Heart right ventricle (tissue), 16 donors: Measurements from ENCODE around the gene IL17RE. TPM values are rescaled to one million over a fixed set of nuclear protein-coding genes. Genes with fewer than 3 reads are reported as not detected.

Source experiments
- ATAC-seq, 8 donors: fragments of 200-7000 bp; cut with Tn5 transposase; one replicate each; pipeline ENCODE4 v1.9.1; 2020; ENCODE audit warnings: mild to moderate bottlenecking in 8 of 8, moderate library complexity in 8 of 8, moderate number of reproducible peaks in 1 of 8
- DNase-seq, 2 donors: peaks; one replicate each; pipeline ENCODE4 v3.0.0-alpha.2; 2020
- H3K27ac ChIP-seq, 10 donors: fragments of 200-600 bp; sonication (generic) in 2 of 10; one replicate each; pipeline versions ENCODE4 v1.5.0 to v1.8.0; 2020 to 2022; ENCODE audit warnings: mild to moderate bottlenecking in 3 of 10
- H3K27me3 ChIP-seq, 7 donors: fragments of 200-600 bp; one replicate each; pipeline ENCODE4 v1.8.0; 2021 to 2022; ENCODE audit warnings: mild to moderate bottlenecking in 2 of 7
- H3K36me3 ChIP-seq, 9 donors: fragments of 200-600 bp; sonication (generic) in 1 of 9; one replicate each; pipeline versions ENCODE4 v1.5.0 to v1.8.0; 2020 to 2022; ENCODE audit warnings: mild to moderate bottlenecking in 2 of 9
- H3K4me1 ChIP-seq, 9 donors: fragments of 200-600 bp; sonication (generic) in 1 of 9; one replicate each; pipeline versions ENCODE4 v1.5.0 to v1.8.0; 2020 to 2022; ENCODE audit warnings: mild to moderate bottlenecking in 4 of 9
- H3K4me3 ChIP-seq, 10 donors: fragments of 200-600 bp; sonication (generic) in 2 of 10; one replicate each; pipeline versions ENCODE4 v1.5.0 to v1.8.0; 2020 to 2022; ENCODE audit warnings: mild to moderate bottlenecking in 7 of 10, moderate library complexity in 2 of 10
- H3K9me3 ChIP-seq, 11 donors: fragments of 200-600 bp in 10 of 11; sonication (generic) in 2 of 11; one replicate each; pipeline versions ENCODE4 v1.5.0 to v1.8.0; 2013 to 2022; ENCODE audit warnings: mild to moderate bottlenecking in 2 of 11, control low read depth in 1 of 11, moderate library complexity in 1 of 11
- WGBS, 2 donors: extraction: QIAGEN DNeasy Blood & Tissue Kit; methylation state at CpG; one replicate each; pipeline ENCODE4 v1.1.7; 2013; ENCODE audit warnings: inconsistent platforms in 1 of 2; 5-methylcytosine and 5-hydroxymethylcytosine counted together
- intact Hi-C, 10 donors: fragments of 100-400 bp; cut with DNase I; formaldehyde crosslinking; loops; one replicate each; pipeline versions ENCODE4 v1.11.1 to v1.14.2; 2022
- polyA plus RNA-seq, 2 donors: library from polyadenylated mRNA; stranded (reverse); fragments of 200-250 nt; gene quantifications; one replicate each; pipeline ENCODE4 v1.2.3, GENCODE V29; 2013
- total RNA-seq, 10 donors: library from RNA; stranded (reverse); fragmentation: NEBNext Ultra II Directional in 3 of 10; extraction: Animal tissue kit (Norgen Biotek cat#: 25700) in 3 of 10; gene quantifications; one replicate each; pipeline versions ENCODE4 v1.2.1 to v1.2.4, GENCODE V29; 2021 to 2023
- TF ChIP-seq, protein P1 (sequence below), 9 donors: fragments of 200-600 bp; sonication (generic) in 2 of 9; IDR thresholded peaks; one replicate each; pipeline versions ENCODE4 v1.5.0 to v1.8.0; 2021 to 2022; ENCODE audit warnings: antibody characterized with exemption in 9 of 9, mild to moderate bottlenecking in 5 of 9, moderate library complexity in 1 of 9
- donor health status: Arrhythmogenic right ventricular cardiomyopathy.
- donor health status: ischemic (EF 13 %, LVEDD 7.1; RV severe dilation, severe dysfunction).
- donor health status: healthy with polysubstance abuse.
- donor health status: DM: no; HTN: yes; CAD: no.
- donor health status: DM: no; HTN: no; CAD: no.
- donor health status: ischemic (EF 25% LVEDD 6.9; RV normal size, moderate dysfunction).
- donor health status: ischemic (EF 25% LVEDD 5.7; RV mildly dilated, moderate dysfunction).
- donor health status: healthy.
- donor health status: DM: yes; HTN: yes; CAD: no.
- donor health status: Ischemic cardiomyopathy.
- donor health status: ischemic (EF 35%, LVEDD 5.7; RV mildly dilated, moderate dysfunction).
- donor health status: nonischemic (EF 11% LVEDD 7.7; RV severe dilation, severe dysfunction).
- donor health status: DM: yes; HTN: yes; CAD: no.
- donor health status: PGD.
- donor health status: ischemic (EF 29% LVEDD 5.4; RV normal size, mild dysfunction).
- donor health status: nonischemic (EF 23%, LVEDD 6.1; RV moderate dilation, normal function).

IL17RE gene
- total and polyA plus RNA-seq, 12 donors, result 0.16 to 2.3 (median 1.00) TPM

DNA sequence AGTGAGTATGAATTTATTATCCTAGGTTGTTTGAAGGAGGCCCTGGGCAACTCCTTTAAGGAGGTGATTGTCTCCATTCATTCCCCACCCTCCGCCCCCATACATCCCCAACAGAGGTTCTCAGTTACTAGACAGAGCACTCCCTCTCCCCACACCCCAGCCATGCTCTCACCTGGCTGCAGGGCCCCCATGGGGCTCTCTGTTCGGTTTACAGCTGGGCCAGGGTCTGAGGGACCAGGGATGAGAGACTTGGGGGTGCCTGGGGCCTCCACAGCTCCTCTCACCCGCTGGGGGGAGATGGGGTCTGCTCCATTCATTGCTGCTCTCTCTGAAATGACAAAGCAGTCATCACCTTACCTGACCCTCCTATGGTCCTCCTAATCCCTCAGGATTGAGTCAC is 45.9 kb downstream of the IL17RE start:
- TF ChIP-seq, protein P1, sequence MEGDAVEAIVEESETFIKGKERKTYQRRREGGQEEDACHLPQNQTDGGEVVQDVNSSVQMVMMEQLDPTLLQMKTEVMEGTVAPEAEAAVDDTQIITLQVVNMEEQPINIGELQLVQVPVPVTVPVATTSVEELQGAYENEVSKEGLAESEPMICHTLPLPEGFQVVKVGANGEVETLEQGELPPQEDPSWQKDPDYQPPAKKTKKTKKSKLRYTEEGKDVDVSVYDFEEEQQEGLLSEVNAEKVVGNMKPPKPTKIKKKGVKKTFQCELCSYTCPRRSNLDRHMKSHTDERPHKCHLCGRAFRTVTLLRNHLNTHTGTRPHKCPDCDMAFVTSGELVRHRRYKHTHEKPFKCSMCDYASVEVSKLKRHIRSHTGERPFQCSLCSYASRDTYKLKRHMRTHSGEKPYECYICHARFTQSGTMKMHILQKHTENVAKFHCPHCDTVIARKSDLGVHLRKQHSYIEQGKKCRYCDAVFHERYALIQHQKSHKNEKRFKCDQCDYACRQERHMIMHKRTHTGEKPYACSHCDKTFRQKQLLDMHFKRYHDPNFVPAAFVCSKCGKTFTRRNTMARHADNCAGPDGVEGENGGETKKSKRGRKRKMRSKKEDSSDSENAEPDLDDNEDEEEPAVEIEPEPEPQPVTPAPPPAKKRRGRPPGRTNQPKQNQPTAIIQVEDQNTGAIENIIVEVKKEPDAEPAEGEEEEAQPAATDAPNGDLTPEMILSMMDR (IDR thresholded peaks at IDR 0.05), result no peak
- Histone ChIP-seq H3K4me1 (peaks cover 3 to 36% (median 27%) of the 10 kb centered on the region in 9 donors), H3K4me3 (no peak overlapping the region), H3K9me3 (no peaks in the 10 kb centered on the region), H3K36me3 (peaks cover 0 to 23% (median 0%) of the 10 kb centered on the region in 9 donors), H3K27me3 (peaks cover 0 to 11% (median 0%) of the 10 kb centered on the region in 7 donors), H3K27ac (no peak overlapping the region)
- ATAC-seq, result no peak
- 86 to 91% methylated on average over 3 of the region's 3 CpGs for WGBS, 2 donors
- no peak for DNase-seq
- intact Hi-C loops, result loop anchor here in 1 of 10 donors (10.0 kb wide), 1 partner anchor 104 kb away; the partner anchor contains the start of gene RPUSD3

GRCh38 chr3:9949115-9949514 is 46.5 kb downstream of the IL17RE start:
- Histone ChIP-seq H3K36me3 (peaks cover 0 to 17% (median 0%) of the 10 kb centered on the region in 9 donors), H3K27ac (no peak overlapping the region), H3K27me3 (peaks cover 0 to 11% (median 0%) of the 10 kb centered on the region in 7 donors), H3K9me3 (no peaks in the 10 kb centered on the region), H3K4me1 (peaks cover 3 to 36% (median 27%) of the 10 kb centered on the region in 9 donors), H3K4me3 (no peak overlapping the region)
- intact Hi-C loops, result loop anchor here in 1 of 10 donors (10.0 kb wide), 1 partner anchor 104 kb away; the partner anchor contains the start of gene RPUSD3
- TF ChIP-seq, protein P1 (IDR thresholded peaks at IDR 0.05), result no peak
- DNase-seq (no peak), ATAC-seq (no peak)
- WGBS, 2 donors, result 96 to 97% methylated on average over 7 of the region's 7 CpGs

- DNase-seq (no peak), ATAC-seq (no peak)
- Histone ChIP-seq H3K27me3 (peaks cover 0 to 11% (median 0%) of the 10 kb centered on the region in 7 donors), H3K27ac (no peak overlapping the region), H3K4me3 (no peak overlapping the region), H3K4me1 (peaks cover 3 to 36% (median 27%) of the 10 kb centered on the region in 9 donors), H3K9me3 (no peaks in the 10 kb centered on the region), H3K36me3 (peaks cover 0 to 12% (median 0%) of the 10 kb centered on the region in 9 donors)
- intact Hi-C loops, result loop anchor here in 1 of 10 donors (10.0 kb wide), 1 partner anchor 105 kb away; the partner anchor contains the start of gene RPUSD3
- WGBS, 2 donors, result 86 to 90% methylated on average over 9 of the region's 9 CpGs
- TF ChIP-seq, protein P1 (IDR thresholded peaks at IDR 0.05), result no peak
Observed at GRCh38 chr3:9949626-9950025, 47.0 kb downstream of the IL17RE start.

- Histone ChIP-seq H3K27me3 (peaks cover 0 to 11% (median 0%) of the 10 kb centered on the region in 7 donors), H3K27ac (no peak overlapping the region), H3K4me3 (no peak overlapping the region), H3K9me3 (no peaks in the 10 kb centered on the region), H3K36me3 (peaks cover 0 to 9% (median 0%) of the 10 kb centered on the region in 9 donors), H3K4me1 (peaks cover 3 to 30% (median 19%) of the 10 kb centered on the region in 9 donors)
- TF ChIP-seq, protein P1 (IDR thresholded peaks at IDR 0.05), result no peak
- intact Hi-C loops, result no loop called here
- ATAC-seq (no peak), DNase-seq (no peak)
- 43 to 44% methylated on average over 7 of the region's 7 CpGs for WGBS, 2 donors
Observed at GRCh38 chr3:9951126-9951525, 48.5 kb downstream of the IL17RE start.
